Progenitor cell of endocrine pancreas (in vitro differentiated cells): Measurements from ENCODE around the gene RUNX1. TPM values are rescaled to one million over a fixed set of nuclear protein-coding genes. Genes with fewer than 3 reads are reported as not detected.
"Not testable (repeated sequence)": the region's sequence is repeated elsewhere in the genome, so short reads cannot be mapped to it uniquely, and the experiment has no call there.

Experiments
- DNase-seq: peaks from one replicate; pipeline ENCODE4 v3.0.0; 2021; ENCODE audit warnings: low spot score; ENCODE audit not compliant: unreplicated experiment
- H3K27ac Mint-ChIP-seq: 2 replicates; pipeline ENCODE4 v1.8.0; 2021; ENCODE audit warnings: mild to moderate bottlenecking, moderate library complexity, mixed read lengths
- H3K27me3 Mint-ChIP-seq: 2 replicates; pipeline ENCODE4 v1.8.0; 2021; ENCODE audit warnings: mixed read lengths
- H3K36me3 Mint-ChIP-seq: 2 replicates; pipeline ENCODE4 v1.8.0; 2022; ENCODE audit warnings: mixed read lengths; ENCODE audit not compliant: insufficient read depth
- H3K4me1 Mint-ChIP-seq: 2 replicates; pipeline ENCODE4 v1.8.0; 2021; ENCODE audit warnings: low read depth, mixed read lengths
- H3K4me3 Mint-ChIP-seq: 2 replicates; pipeline ENCODE4 v1.8.0; 2021; ENCODE audit warnings: low read depth, mild to moderate bottlenecking, moderate library complexity, mixed read lengths
- H3K9me3 Mint-ChIP-seq: 2 replicates; pipeline ENCODE4 v1.8.0; 2021; ENCODE audit warnings: low read depth, mixed read lengths
- CTCF ChIP-seq: fragments of 200-600 bp; sonication (generic); IDR thresholded peaks from one replicate; pipeline ENCODE4 v1.5.0; 2021; ENCODE audit warnings: antibody characterized with exemption, mild to moderate bottlenecking; ENCODE audit not compliant: unreplicated experiment
- total RNA-seq: library from RNA; stranded (reverse); gene quantifications from 2 replicates; pipeline ENCODE4 v1.2.1, GENCODE V29; 2021

RUNX1 gene
- total RNA-seq, 1 donor from 2014 or later = 7.1 TPM

- DNase-seq = no peak
- H3K27ac Mint-ChIP-seq = no peak overlapping the region
- TF ChIP-seq CTCF = no peak
- H3K9me3 Mint-ChIP-seq = no peaks in the 10 kb centered on the region
- peaks cover 24% of the 10 kb centered on the region for H3K27me3 Mint-ChIP-seq
- no peaks in the 10 kb centered on the region for H3K36me3 Mint-ChIP-seq
- H3K4me1 Mint-ChIP-seq = no peaks in the 10 kb centered on the region
- no peak overlapping the region for H3K4me3 Mint-ChIP-seq
Measured at GRCh38 chr21:34967509-34968289, 81.4 kb downstream of the RUNX1 start.

GRCh38 chr21:34966881-34967280 lies 82.2 kb downstream of the RUNX1 start:
- DNase-seq, H3K27ac Mint-ChIP-seq, H3K9me3 Mint-ChIP-seq, H3K36me3 Mint-ChIP-seq, H3K4me1 Mint-ChIP-seq, H3K4me3 Mint-ChIP-seq: not testable (repeated sequence)
- H3K27me3 Mint-ChIP-seq = peaks cover 29% of the 10 kb centered on the region

GRCh38 chr21:34965200-34966174 lies 83.6 kb downstream of the RUNX1 start:
- Mint-ChIP-seq H3K4me3 (no peak overlapping the region), H3K27ac (no peak overlapping the region), H3K9me3 (no peaks in the 10 kb centered on the region), H3K27me3 (peaks cover 32% of the 10 kb centered on the region), H3K36me3 (no peaks in the 10 kb centered on the region), H3K4me1 (peaks cover 3% of the 10 kb centered on the region)
- DNase-seq = no peak
- TF ChIP-seq CTCF = no peak

- H3K27ac Mint-ChIP-seq = no peak overlapping the region
- no peaks in the 10 kb centered on the region for H3K9me3 Mint-ChIP-seq
- H3K4me1 Mint-ChIP-seq = peaks cover 3% of the 10 kb centered on the region
- H3K27me3 Mint-ChIP-seq = peaks cover 28% of the 10 kb centered on the region
- TF ChIP-seq CTCF = no peak
- no peaks in the 10 kb centered on the region for H3K36me3 Mint-ChIP-seq
- no peak for DNase-seq
- no peak overlapping the region for H3K4me3 Mint-ChIP-seq
Measured at GRCh38 chr21:34962586-34963222, 86.4 kb downstream of the RUNX1 start.

GRCh38 chr21:34962136-34962535 lies 87.0 kb downstream of the RUNX1 start:
- TF ChIP-seq CTCF = no peak
- Mint-ChIP-seq H3K4me3 (no peak overlapping the region), H3K9me3 (no peaks in the 10 kb centered on the region), H3K4me1 (peaks cover 3% of the 10 kb centered on the region), H3K27ac (no peak overlapping the region), H3K36me3 (no peaks in the 10 kb centered on the region), H3K27me3 (peaks cover 28% of the 10 kb centered on the region)
- DNase-seq = no peak
